Measurements from ENCODE around the gene RPIA. TPM values are rescaled to one million over a fixed set of nuclear protein-coding genes. Genes with fewer than 3 reads are reported as not detected.

Gene RPIA
- polyA plus RNA-seq, 1 experiment: 10.9 TPM

GRCh38 chr2:88660622-88661021, 30.9 kb upstream of the RPIA start:
- TF ChIP-seq CTCF (IDR thresholded peaks at IDR 0.05; ENCODE audit: low read depth, low read length): no peak
- Histone ChIP-seq H3K9me3 (ENCODE audit: control insufficient read depth, insufficient read depth, low read length) (no peaks in the 10 kb centered on the region), H3K4me3 (ENCODE audit: low read depth, low read length) (no peak overlapping the region), H3K27me3 (ENCODE audit: control insufficient read depth, insufficient read depth, low read length) (no peaks in the 10 kb centered on the region), H3K27ac (ENCODE audit: low read depth, low read length) (no peak overlapping the region)
- POLR2A ChIA-PET: no interaction called here
- DNase-seq (ENCODE audit: low read depth, low spot score): no peak
- CTCF ChIA-PET: interaction anchor here (0.6 to 6.7 kb wide), 2 partner anchors 10 to 42 kb away, joined by 7 to 89 read pairs; no protein-coding TSS in a partner anchor

- no peaks in the 10 kb centered on the region for H3K9me3 ChIP-seq (ENCODE audit: control insufficient read depth, insufficient read depth, low read length)
- ChIA-PET POLR2A (no interaction called here), CTCF (interaction anchor here (7.6 to 10.6 kb wide), 2 partner anchors 9 to 74 kb away, joined by 89 to 294 read pairs; no protein-coding TSS in a partner anchor)
- DNase-seq (ENCODE audit: low read depth, low spot score): no peak
- no peak for TF ChIP-seq CTCF (IDR thresholded peaks at IDR 0.05; ENCODE audit: low read depth, low read length)
- H3K27ac ChIP-seq (ENCODE audit: low read depth, low read length): no peak overlapping the region
- H3K4me3 ChIP-seq (ENCODE audit: low read depth, low read length): no peak overlapping the region
- peaks cover 7% of the 10 kb centered on the region for H3K27me3 ChIP-seq (ENCODE audit: control insufficient read depth, insufficient read depth, low read length)
Measured at GRCh38 chr2:88666576-88666975, 24.9 kb upstream of the RPIA start.

- Histone ChIP-seq H3K27ac (ENCODE audit: low read depth, low read length) (no peak overlapping the region), H3K4me3 (ENCODE audit: low read depth, low read length) (no peak overlapping the region), H3K9me3 (ENCODE audit: control insufficient read depth, insufficient read depth, low read length) (no peaks in the 10 kb centered on the region), H3K27me3 (ENCODE audit: control insufficient read depth, insufficient read depth, low read length) (peaks cover 7% of the 10 kb centered on the region)
- ChIA-PET POLR2A (no interaction called here), CTCF (interaction anchor here (7.6 to 10.6 kb wide), 2 partner anchors 10 to 75 kb away, joined by 89 to 294 read pairs; no protein-coding TSS in a partner anchor)
- DNase-seq (ENCODE audit: low read depth, low spot score): no peak
- TF ChIP-seq CTCF (IDR thresholded peaks at IDR 0.05; ENCODE audit: low read depth, low read length): no peak
Measured at GRCh38 chr2:88667219-88667618, 24.3 kb upstream of the RPIA start.

GRCh38 chr2:88668862-88669261, 22.6 kb upstream of the RPIA start:
- H3K27ac ChIP-seq (ENCODE audit: low read depth, low read length): no peak overlapping the region
- POLR2A ChIA-PET: no interaction called here
- no peaks in the 10 kb centered on the region for H3K9me3 ChIP-seq (ENCODE audit: control insufficient read depth, insufficient read depth, low read length)
- CTCF ChIA-PET: interaction anchor here (0.6 to 10.6 kb wide), 20 partner anchors 9 to 477 kb away, joined by 3 to 294 read pairs (median 4); no protein-coding TSS in a partner anchor
- peaks cover 7% of the 10 kb centered on the region for H3K27me3 ChIP-seq (ENCODE audit: control insufficient read depth, insufficient read depth, low read length)
- no peak for DNase-seq (ENCODE audit: low read depth, low spot score)
- 0 out of 2 replicates have a peak, but pooled peaks have one; percentile 1 for TF ChIP-seq CTCF (IDR thresholded peaks at IDR 0.05; ENCODE audit: low read depth, low read length)
- H3K4me3 ChIP-seq (ENCODE audit: low read depth, low read length): no peak overlapping the region

- Histone ChIP-seq H3K4me3 (ENCODE audit: low read depth, low read length) (no peak overlapping the region), H3K27ac (ENCODE audit: low read depth, low read length) (no peak overlapping the region), H3K9me3 (ENCODE audit: control insufficient read depth, insufficient read depth, low read length) (no peaks in the 10 kb centered on the region), H3K27me3 (ENCODE audit: control insufficient read depth, insufficient read depth, low read length) (peaks cover 9% of the 10 kb centered on the region)
- ChIA-PET CTCF (interaction anchor here (0.5 to 10.6 kb wide), 30 partner anchors 8 to 478 kb away, joined by 3 to 294 read pairs (median 4); no protein-coding TSS in a partner anchor), POLR2A (interaction anchor here (0.6 kb wide), 1 partner anchor 79 kb away, joined by 3 read pairs; no protein-coding TSS in a partner anchor)
- peak; percentile 74 for TF ChIP-seq CTCF (IDR thresholded peaks at IDR 0.05; ENCODE audit: low read depth, low read length)
- no peak for DNase-seq (ENCODE audit: low read depth, low spot score)
Measured at GRCh38 chr2:88669482-88670214, 21.8 kb upstream of the RPIA start.

Measured in AG04450 (cell line).